Measurements from ENCODE around the gene HYI. TPM values are rescaled to one million over a fixed set of nuclear protein-coding genes. Genes with fewer than 3 reads are reported as not detected.
A peak's percentile ranks its signal among the peaks of the same experiment; 100 is the strongest.

The HYI gene
- total RNA-seq, 6 donors from 2014 or later, result 63.3 to 259 (median 68.8) TPM

- peak in 1 of 2 donors; percentile 19 for DNase-seq
- no peaks in the 10 kb centered on the region for H3K27me3 ChIP-seq
- WGBS, 2 donors, result 78 to 84% methylated on average over 5 to 11 of the region's 12 CpGs
- TF ChIP-seq CTCF (IDR thresholded peaks at IDR 0.05) (no peak), EP300 (IDR thresholded peaks at IDR 0.05) (no peak), POLR2AphosphoS5 (IDR thresholded peaks at IDR 0.05) (no peak), POLR2A (IDR thresholded peaks at IDR 0.05) (no peak)
- peak overlapping the region in 1 of 4 donors; percentile 27 for H3K27ac ChIP-seq
- H3K4me3 ChIP-seq, result no peak overlapping the region
- H3K4me1 ChIP-seq, result peaks cover 11 to 27% (median 19%) of the 10 kb centered on the region in 4 donors
- H3K36me3 ChIP-seq, result peaks cover 28 to 61% (median 57%) of the 10 kb centered on the region in 4 donors
- no peaks in the 10 kb centered on the region for H3K9me3 ChIP-seq
- no peak for ATAC-seq (ENCODE audit: low FRiP score in 2 of 2)
These were observed 2.6 kb downstream of the HYI start for GRCh38 chr1:43451157-43451591.

GRCh38 chr1:43450251-43450941 lies 3.3 kb downstream of the HYI start:
- DNase-seq, result peak in 1 of 2 donors; percentile 13
- TF ChIP-seq EP300 (IDR thresholded peaks at IDR 0.05) (no peak), CTCF (IDR thresholded peaks at IDR 0.05) (no peak), POLR2A (IDR thresholded peaks at IDR 0.05) (no peak), POLR2AphosphoS5 (IDR thresholded peaks at IDR 0.05) (no peak)
- H3K27ac ChIP-seq, result peak overlapping the region in 1 of 4 donors; percentile 36
- H3K9me3 ChIP-seq, result no peaks in the 10 kb centered on the region
- H3K4me3 ChIP-seq, result no peak overlapping the region
- H3K27me3 ChIP-seq, result no peaks in the 10 kb centered on the region
- H3K36me3 ChIP-seq, result peaks cover 30 to 69% (median 63%) of the 10 kb centered on the region in 4 donors
- ATAC-seq (ENCODE audit: low FRiP score in 2 of 2), result no peak
- WGBS, 2 donors, result 82 to 93% methylated on average over 9 to 10 of the region's 10 CpGs
- H3K4me1 ChIP-seq, result peaks cover 11 to 27% (median 19%) of the 10 kb centered on the region in 4 donors

- Histone ChIP-seq H3K4me3 (no peak overlapping the region), H3K27me3 (no peaks in the 10 kb centered on the region), H3K27ac (no peak overlapping the region), H3K4me1 (peaks cover 9 to 25% (median 14%) of the 10 kb centered on the region in 4 donors), H3K9me3 (no peaks in the 10 kb centered on the region), H3K36me3 (peaks cover 30 to 76% (median 66%) of the 10 kb centered on the region in 4 donors)
- DNase-seq (peak in 1 of 2 donors; percentile 10), ATAC-seq (ENCODE audit: low FRiP score in 2 of 2) (no peak)
- no peak for TF ChIP-seq POLR2AphosphoS5 (IDR thresholded peaks at IDR 0.05)
- TF ChIP-seq EP300 (IDR thresholded peaks at IDR 0.05), result no peak
- WGBS, 2 donors, result 73 to 79% methylated on average over 5 of the region's 5 CpGs
These were observed 4.0 kb downstream of the HYI start for GRCh38 chr1:43449708-43450069.

DNA sequence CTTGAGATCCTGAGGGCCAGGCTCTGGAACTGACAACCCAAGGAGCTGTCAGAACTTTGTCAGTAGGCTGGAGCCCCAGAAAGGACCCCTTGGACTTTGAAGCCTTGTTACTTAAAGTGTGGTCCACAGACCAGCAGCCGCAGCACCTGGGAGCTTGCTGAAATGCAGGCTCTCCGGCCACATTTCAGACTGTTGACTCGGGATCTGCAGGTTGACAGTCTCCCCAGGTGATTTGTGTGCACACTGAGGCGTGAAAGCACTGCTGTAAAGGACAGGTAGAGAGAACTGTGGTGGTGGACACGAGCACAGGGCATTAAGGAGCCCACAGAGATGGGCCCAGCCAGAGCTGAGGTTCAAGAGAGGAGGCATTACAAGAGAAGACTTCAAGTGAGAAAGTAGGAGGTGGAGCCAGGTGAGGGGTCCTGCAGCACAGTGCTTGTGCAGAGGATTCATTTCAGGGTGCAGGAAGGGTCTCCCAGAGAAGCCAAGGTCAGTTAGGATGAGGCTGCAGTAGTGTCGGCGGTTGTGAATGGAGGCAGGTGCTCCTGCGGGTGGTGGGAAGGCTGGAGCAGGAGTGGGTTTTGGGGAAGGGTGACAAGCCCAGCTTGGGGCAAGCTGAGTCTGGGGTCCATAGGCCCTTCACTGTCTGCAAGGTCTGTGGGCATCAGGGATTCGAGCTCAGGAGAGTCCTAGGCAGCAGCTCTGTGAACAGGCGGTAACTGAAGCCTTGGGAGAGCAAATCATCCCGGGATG lies 4.6 kb downstream of the HYI start:
- Histone ChIP-seq H3K36me3 (peaks cover 32 to 81% (median 72%) of the 10 kb centered on the region in 4 donors), H3K4me3 (no peak overlapping the region), H3K27ac (no peak overlapping the region), H3K4me1 (peaks cover 8 to 20% (median 11%) of the 10 kb centered on the region in 4 donors), H3K27me3 (no peaks in the 10 kb centered on the region), H3K9me3 (no peaks in the 10 kb centered on the region)
- 88 to 93% methylated on average over 10 to 11 of the region's 11 CpGs for WGBS, 2 donors
- no peak for ATAC-seq (ENCODE audit: low FRiP score in 2 of 2)
- no peak for TF ChIP-seq POLR2A (IDR thresholded peaks at IDR 0.05)
- TF ChIP-seq CTCF (IDR thresholded peaks at IDR 0.05), result no peak
- no peak for TF ChIP-seq POLR2AphosphoS5 (IDR thresholded peaks at IDR 0.05)
- no peak for TF ChIP-seq EP300 (IDR thresholded peaks at IDR 0.05)
- peak in 1 of 2 donors; percentile 14 for DNase-seq
